ENCODE results near the gene B4GALNT4.
"Not testable (repeated sequence)": the region's sequence is repeated elsewhere in the genome, so short reads cannot be mapped to it uniquely, and the experiment has no call there.

Gene B4GALNT4

GRCh38 chr11:409008-409599, 39.8 kb downstream of the B4GALNT4 start:
- peak; percentile 48 for DNase-seq

- DNase-seq = peak; percentile 31
These were observed 40.5 kb downstream of the B4GALNT4 start for GRCh38 chr11:409600-410483.

GRCh38 chr11:410711-411110, 41.4 kb downstream of the B4GALNT4 start:
- not testable (repeated sequence) for DNase-seq

GRCh38 chr11:411520-411919, 42.2 kb downstream of the B4GALNT4 start:
- DNase-seq = not testable (repeated sequence)

GRCh38 chr11:412641-413119, 43.4 kb downstream of the B4GALNT4 start:
- DNase-seq = no peak

- no peak for DNase-seq
These were observed 44.1 kb downstream of the B4GALNT4 start for GRCh38 chr11:413120-414081.

- DNase-seq = no peak
These were observed 45.1 kb downstream of the B4GALNT4 start for GRCh38 chr11:414318-414857.

GRCh38 chr11:415640-416041, 46.3 kb downstream of the B4GALNT4 start:
- DNase-seq = no peak

GRCh38 chr11:416051-416756, 46.9 kb downstream of the B4GALNT4 start:
- DNase-seq = no peak

GRCh38 chr11:416757-417621, 47.7 kb downstream of the B4GALNT4 start:
- DNase-seq = no peak

- no peak for DNase-seq
These were observed 48.5 kb downstream of the B4GALNT4 start for GRCh38 chr11:417652-418342.

- no peak for DNase-seq
These were observed 49.3 kb downstream of the B4GALNT4 start for GRCh38 chr11:418343-419247.

- no peak for DNase-seq
These were observed 50.1 kb downstream of the B4GALNT4 start for GRCh38 chr11:419248-420005.

- peak; percentile 28 for DNase-seq
These were observed 51.0 kb downstream of the B4GALNT4 start for GRCh38 chr11:420054-420910.

GRCh38 chr11:420911-421321, 51.6 kb downstream of the B4GALNT4 start:
- no peak for DNase-seq

- DNase-seq = peak; percentile 27
These were observed 53.0 kb downstream of the B4GALNT4 start for GRCh38 chr11:422249-422656.

GRCh38 chr11:424232-424631, 54.9 kb downstream of the B4GALNT4 start:
- DNase-seq = no peak

Measured in left hindlimb (tissue), 1 donor.